NCI-H345 treated with DMSO at 0.1 percent for 48 hours (cell line): Measurements from ENCODE around the gene SIGLEC7.

Experiments
- DNase-seq: peaks from one replicate; lab custom pipeline; 2025; ENCODE audit not compliant: unreplicated experiment; lab: John Stamatoyannopoulos, UW

SIGLEC7 gene

GRCh38 chr19:51164215-51164614, 22.1 kb downstream of the SIGLEC7 start:
- no peak for DNase-seq

GRCh38 chr19:51166846-51167490, 24.9 kb downstream of the SIGLEC7 start:
- no peak for DNase-seq

GRCh38 chr19:51168564-51169282, 26.6 kb downstream of the SIGLEC7 start:
- no peak for DNase-seq

DNA sequence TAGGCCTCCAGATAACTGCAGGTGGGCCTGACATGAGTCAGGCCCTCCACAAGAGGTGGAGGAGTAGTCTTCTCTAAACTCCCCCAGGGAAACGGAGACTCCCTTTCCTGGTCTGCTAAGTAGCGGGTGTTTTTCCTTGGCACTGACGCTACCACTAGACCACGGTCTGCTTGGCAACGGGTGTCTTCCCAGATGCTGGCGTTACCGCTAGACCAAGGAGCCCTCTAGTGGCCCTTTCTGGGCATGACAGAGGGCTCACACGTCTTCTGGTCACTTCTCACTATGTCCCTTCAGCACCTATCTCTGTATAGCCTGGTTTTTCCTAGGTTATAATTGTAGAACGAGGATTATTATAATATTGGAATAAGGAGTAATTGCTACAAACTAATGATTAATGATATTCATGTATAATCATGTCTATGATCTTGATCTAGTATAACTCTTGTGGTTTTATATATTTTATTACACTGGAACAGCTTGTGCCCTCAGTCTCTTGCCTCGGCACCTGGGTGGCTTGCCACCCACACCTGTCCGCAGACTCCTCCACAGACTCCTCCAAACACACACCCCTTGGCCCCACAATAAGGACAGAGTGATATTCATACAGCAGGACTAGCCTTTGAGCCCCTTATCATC, 27.3 kb downstream of the SIGLEC7 start:
- DNase-seq = peak; percentile 3

GRCh38 chr19:51172223-51172622, 30.1 kb downstream of the SIGLEC7 start:
- DNase-seq = no peak

DNA sequence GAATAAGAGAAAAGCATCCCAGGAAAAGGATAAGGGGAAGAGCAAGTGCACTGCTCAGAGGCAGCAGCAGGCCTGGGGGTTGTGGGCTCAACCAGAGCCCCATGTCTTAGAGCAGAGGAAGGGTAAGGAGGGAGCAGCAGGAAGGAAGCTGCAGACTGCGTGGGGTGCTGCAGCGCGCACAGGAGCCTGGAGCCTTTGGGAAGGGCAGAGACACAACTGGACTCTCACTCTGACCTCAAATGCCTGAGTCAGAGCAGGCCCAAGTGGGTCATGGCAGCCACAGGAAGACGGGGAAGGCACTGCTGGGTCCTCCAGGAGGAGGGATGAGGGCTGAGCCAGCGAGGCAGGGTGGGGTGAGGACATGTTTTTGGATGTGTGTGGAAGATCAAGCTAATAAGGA, 31.6 kb downstream of the SIGLEC7 start:
- DNase-seq = no peak

DNA sequence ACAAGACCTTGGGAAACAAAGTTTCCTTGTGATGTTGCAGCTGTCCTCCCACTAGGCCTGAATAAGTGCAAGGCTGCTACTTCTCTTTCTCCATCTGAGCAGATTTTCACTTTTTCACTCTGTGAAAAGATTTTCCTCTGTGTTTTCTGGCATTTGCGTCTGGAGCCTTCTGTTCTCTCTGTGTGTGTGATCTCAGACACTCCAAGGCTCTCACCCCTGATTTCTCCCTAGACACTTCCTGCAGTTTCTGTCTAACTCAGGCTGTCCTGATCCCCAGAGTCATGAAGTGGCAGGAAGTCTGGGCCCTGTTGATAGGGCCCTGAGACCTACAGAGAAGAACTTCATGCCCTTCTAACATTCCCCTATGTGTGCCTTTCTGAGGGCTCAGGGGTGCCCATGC, 37.2 kb downstream of the SIGLEC7 start:
- DNase-seq = no peak

DNA sequence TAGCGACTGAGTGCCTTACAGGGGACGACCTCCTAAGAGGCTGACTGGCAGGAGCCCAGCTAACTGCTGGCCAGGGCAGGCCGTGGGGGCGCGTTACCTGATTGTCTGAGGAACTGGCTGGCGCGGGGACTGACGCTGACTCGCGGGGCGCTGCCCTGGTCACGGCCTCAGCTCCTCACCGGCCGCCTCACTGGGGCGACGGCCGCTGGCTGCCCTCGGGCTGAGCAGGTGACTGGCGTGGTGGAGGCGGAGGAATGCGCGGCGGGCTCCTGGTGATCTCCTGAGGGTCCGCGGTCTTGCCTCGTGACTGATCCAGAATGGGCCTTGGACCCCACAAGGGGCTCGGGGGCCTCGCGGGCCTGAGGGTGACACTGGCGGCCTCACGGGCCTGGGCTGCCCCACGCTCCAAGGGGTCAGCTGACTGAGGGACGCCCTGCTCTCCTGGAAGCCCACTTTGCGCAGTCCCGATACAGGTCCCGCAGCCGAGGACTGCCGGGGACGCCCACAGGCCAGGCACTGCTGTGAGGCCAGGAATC, 39.3 kb downstream of the SIGLEC7 start:
- DNase-seq = no peak

DNA sequence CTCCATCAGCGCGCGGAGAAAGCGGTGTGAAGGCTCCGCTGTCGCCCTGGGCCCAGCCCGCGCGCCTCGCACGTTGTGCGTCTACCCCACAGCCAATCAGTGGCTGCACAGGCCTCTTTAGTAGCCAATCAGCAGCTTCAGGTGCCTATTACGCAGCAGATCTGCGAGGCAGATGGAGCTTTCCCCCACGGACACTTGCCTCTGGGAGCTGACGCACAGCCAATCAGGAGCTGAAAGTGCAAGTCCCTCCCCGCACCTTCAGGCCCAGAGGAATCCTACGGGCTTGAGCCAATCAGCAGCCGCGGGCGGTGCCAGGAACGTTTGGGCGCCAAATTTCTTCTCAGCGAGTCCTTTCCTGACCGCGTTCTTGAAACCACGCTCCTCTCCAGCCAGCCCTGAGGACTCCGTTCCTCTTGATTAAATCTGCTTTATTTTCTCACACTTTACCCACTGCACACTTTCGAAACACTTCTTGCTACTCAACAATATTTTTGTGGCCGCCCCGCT, 39.9 kb downstream of the SIGLEC7 start:
- no peak for DNase-seq

DNA sequence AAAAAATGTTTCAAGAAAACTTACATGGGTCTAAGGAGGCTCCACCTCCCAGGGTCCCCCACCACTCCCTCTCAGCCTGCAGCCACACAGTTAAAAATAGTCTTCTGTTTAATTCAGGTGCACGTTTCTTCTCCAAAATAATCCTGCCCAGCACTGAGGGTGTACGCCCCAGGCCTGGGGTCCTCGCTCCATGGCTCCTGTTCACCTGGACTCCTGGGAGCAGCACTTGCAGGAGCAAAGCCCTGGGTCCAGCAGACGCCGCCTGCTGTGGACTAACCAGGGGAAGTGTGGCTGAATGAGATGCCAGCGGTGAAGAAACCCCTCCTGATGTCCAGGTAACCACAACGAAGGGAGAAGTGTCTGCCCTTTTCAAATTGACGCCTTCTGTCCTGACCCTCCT, 41.5 kb downstream of the SIGLEC7 start:
- DNase-seq = no peak

GRCh38 chr19:51185069-51185867, 43.2 kb downstream of the SIGLEC7 start:
- no peak for DNase-seq

DNA sequence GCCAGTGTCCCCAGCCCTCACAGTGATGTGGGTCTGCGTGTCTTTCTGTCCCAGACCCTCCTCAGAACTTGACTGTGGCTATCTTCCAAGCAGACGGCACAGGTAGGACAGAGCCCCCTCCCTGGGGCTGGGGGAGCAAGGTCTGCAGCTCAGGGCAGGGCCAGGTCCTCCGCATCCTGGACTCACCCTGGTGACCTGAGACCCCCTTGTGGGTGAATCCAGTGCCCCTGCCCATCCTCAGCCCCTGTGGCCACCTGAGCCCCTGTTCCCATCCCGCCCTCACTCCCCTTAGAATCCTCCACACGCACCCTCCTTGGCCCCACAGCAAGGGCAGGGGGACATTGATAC, 43.7 kb downstream of the SIGLEC7 start:
- no peak for DNase-seq

DNA sequence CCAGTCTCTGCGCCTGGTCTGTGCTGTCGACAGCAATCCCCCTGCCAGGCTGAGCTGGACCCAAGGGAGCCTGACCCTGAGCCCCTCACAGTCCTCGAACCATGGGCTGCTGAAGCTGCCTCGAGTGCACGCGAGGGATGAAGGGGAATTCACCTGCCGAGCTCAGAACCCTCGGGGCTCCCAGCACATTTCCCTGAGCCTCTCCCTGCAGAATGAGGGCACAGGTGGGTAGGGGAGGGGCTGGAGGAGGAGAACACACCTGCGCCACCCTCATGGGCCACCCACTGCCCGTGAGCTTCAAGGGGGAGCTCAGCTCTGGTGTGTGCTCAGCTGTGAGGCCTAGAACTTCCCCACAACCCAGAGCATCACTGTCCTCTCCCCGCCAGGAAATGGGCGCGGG, 44.2 kb downstream of the SIGLEC7 start:
- no peak for DNase-seq

DNA sequence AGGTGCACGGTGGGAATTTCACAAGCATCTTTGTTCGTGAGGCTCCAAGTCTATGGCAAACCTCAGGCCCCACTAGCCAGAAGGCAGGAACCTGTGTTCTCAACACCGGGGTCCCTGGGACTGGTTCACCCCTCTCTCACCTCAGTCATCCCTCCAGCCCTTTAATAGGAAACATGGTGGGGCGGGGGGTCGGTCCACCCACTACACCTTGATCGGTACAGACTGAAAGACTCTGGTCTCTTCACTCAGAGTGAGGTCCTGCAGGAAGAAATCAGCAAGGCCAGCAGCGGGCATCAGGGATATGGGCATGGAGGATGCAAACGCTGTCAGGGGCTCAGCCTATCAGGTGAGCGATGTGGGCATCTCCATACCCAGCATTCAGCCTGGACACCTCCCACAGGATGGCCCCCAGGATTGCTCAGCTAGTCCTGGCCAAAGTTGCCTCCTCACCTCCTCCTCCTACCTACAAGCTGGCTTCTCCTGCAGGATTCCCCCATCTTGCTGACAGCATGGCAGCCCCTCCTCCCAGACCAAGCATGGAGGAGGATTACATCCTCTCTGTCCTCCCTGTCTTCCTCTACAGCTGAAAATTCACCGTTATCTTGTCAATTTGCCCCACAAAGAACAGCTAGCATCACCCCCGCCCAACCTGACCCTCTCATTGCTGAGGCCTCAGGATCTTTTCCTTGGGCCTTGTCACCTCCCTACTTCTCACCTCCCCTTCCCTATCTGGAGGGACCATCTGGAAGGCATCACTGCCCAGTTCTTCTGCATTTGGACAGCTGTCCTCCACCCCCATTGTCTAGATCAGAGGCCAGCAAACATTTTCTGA, 45.5 kb downstream of the SIGLEC7 start:
- no peak for DNase-seq

DNA sequence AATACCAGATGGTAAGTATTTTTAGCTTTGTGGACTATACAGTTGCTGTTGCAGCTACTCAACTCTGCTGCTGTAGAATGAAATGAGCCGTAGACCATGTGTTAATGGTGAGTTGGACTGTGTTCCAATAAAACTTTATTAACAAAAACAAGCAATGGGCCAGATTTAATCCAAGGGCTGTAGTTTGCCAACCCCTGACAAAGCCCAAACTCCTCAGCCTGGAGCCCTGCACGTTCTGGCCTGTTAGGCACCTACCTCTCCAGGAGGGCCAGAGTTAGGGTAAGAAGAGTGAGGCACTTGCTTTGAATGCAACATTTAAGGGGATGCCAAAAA, 46.1 kb downstream of the SIGLEC7 start:
- no peak for DNase-seq

- DNase-seq = no peak
Measured at GRCh38 chr19:51192689-51193088, 50.6 kb downstream of the SIGLEC7 start.

DNA sequence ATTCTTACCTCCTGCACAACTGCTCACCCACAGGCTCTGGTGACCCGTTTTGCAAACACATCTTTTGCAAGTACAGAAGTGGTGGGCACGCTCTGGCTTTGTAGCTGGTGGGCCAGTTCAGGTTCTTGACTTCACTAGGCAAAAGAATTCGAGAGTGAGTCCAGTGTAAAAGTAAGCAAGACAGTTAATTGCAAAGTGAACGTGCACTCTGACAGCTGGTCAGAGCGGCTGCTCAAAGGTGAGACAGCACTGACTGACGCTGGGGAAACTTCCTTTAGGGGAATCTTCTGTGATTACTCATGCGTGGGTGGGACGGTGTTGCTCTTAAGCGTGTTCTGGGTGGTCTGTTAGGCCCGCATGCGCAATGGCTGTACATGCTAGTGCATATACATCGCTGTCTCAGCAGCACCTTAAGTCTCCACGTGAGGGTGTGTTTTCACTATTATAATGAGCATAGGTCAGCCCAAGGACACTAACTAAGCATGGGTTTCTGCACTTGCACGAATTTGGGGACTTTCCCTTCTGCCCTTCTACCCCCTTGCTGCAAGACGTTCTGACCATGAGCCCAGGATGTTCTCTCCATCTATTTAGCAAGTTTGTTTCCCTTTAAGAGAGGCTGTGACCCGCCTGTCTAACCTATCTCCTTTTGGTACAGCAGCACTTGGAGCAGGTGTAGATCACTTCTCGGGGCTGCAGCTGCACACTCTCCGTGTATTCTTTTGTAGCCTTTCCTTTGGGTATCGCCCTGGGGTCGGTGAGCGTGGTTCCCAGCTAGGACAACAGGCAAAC, 52.6 kb downstream of the SIGLEC7 start:
- DNase-seq = no peak

DNA sequence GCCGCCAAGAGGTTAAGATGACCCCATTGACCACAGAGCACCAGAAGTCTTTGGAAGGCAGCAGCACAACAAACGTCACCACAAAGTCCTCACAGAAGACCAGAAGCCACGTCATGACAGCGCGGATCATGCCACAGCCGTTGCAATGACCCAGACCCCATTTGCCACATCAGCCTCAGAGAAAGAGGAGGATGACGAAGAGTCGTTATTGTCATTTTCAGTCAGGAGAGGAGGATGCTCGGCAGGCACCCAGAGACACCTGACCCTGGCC, 53.1 kb downstream of the SIGLEC7 start:
- DNase-seq = no peak

DNA sequence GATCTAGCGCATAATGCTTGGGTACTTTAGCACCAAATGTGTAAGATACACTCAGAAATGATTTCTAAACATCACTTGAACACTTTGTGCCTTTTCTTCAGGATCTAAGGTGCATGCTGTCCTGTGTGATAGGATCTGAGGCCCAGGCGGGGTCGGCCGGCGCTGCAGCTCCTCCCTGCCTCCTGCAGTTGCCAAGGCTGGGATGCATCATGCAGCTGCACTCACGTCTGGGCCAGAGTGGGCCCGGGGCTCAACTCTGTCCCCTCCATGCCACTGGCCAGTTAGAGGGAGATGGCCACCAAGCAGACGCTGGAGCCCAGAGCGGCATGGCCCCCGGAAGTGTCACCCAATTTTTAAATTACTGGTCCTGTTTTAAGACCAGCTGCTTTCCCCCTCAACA, 53.5 kb downstream of the SIGLEC7 start:
- no peak for DNase-seq

GRCh38 chr19:51196181-51196580, 54.1 kb downstream of the SIGLEC7 start:
- DNase-seq = no peak
